ENCODE measurements around the gene KCNQ4.

- TF ChIP-seq CTCF (conservative IDR thresholded peaks at IDR 0.05) = no peak
- no peak for TF ChIP-seq EZH2 (IDR thresholded peaks at IDR 0.05; ENCODE audit: low read depth)
These were observed 103.4 kb downstream of the KCNQ4 start for GRCh38 chr1:40887012-40887378.

Measured in PC-9 (cell line).